ENCODE measurements around the gene NUP37.

Gene NUP37

DNA sequence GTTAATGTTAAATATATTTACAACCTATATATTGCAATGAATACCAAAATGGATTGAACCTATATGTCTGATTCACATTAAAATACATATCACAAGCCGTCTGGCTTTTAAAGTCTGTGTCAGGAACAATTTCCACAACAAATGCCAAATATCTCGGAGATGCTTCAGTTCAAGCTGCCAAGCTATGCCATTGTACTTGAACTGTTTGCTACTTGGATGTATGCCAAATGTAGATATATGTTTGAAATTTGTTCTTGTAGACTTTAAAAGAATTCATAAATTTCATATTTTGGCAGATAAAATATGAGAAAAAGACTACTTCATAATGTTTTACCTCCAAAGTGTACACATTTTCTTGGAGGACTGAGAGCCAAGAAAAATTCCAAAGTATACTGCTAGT is 95.1 kb downstream of the NUP37 start:
- Histone ChIP-seq H3K27ac (ENCODE audit: low read depth, low read length) (no peak overlapping the region), H3K27me3 (ENCODE audit: control insufficient read depth, insufficient read depth, low read length) (no peaks in the 10 kb centered on the region), H3K9me3 (ENCODE audit: control insufficient read depth, insufficient read depth, low read depth, low read length) (no peaks in the 10 kb centered on the region), H3K4me3 (ENCODE audit: low read depth, low read length) (no peak overlapping the region), H3K9ac (ENCODE audit: low read length) (no peak overlapping the region), H3K4me1 (ENCODE audit: control insufficient read depth, insufficient read depth, low read length) (no peaks in the 10 kb centered on the region), H3K36me3 (ENCODE audit: control insufficient read depth, insufficient read depth, low read length) (no peaks in the 10 kb centered on the region)

DNA sequence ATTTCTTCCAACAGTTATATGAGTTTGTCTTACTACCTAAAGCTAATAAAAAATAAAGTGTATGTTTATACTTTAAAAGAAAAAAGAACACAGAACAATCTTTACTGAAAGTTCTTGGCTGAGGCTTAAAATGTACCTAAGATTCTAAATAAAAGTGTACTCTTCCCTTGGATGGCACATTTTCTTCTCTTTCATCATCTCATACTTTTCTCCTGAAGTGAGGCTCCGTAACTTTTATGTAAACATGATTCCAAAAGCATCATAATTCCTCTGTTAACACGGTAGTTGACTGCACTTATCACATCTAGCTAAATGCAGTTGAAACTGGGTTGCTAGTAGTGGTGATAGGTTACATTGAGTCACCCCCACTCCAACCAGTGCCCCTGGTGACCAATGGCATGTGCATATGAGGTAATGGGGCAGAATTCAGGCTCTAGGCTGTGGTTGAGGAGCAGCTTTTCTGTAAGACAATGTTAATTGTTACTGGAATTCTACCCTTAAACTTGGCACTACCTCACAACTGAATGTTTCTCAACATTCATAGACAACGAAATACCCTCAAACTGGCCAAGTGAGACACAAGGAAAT is 96.5 kb downstream of the NUP37 start:
- Histone ChIP-seq H3K4me3 (ENCODE audit: low read depth, low read length) (no peak overlapping the region), H3K27me3 (ENCODE audit: control insufficient read depth, insufficient read depth, low read length) (no peaks in the 10 kb centered on the region), H3K9me3 (ENCODE audit: control insufficient read depth, insufficient read depth, low read depth, low read length) (no peaks in the 10 kb centered on the region), H3K36me3 (ENCODE audit: control insufficient read depth, insufficient read depth, low read length) (no peaks in the 10 kb centered on the region), H3K9ac (ENCODE audit: low read length) (no peak overlapping the region), H3K4me1 (ENCODE audit: control insufficient read depth, insufficient read depth, low read length) (no peaks in the 10 kb centered on the region), H3K27ac (ENCODE audit: low read depth, low read length) (no peak overlapping the region)

Measured in HUES6 (cell line).